GM12864 (cell line): ENCODE results near the gene TMEM74B.

Source experiments
- DNase-seq: peaks from one replicate; pipeline ENCODE4 v3.0.0-alpha.2; 2011; ENCODE audit warnings: low read depth
- H3K4me3 ChIP-seq: 2 replicates; pipeline ENCODE4 v1.5.1; 2011; ENCODE audit warnings: mild to moderate bottlenecking, low read depth, low read length, control low read depth
- CTCF ChIP-seq: IDR thresholded peaks from 2 replicates; pipeline ENCODE4 v1.5.1; 2011; ENCODE audit warnings: low read depth, mild to moderate bottlenecking, moderate library complexity, low read length, control low read depth, inconsistent platforms; ENCODE audit errors: missing control alignments

TMEM74B gene

GRCh38 chr20:1178103-1178502 is 6.7 kb downstream of the TMEM74B start:
- H3K4me3 ChIP-seq: no peak overlapping the region
- no peak for DNase-seq
- TF ChIP-seq CTCF: no peak

GRCh38 chr20:1177680-1178079 is 7.1 kb downstream of the TMEM74B start:
- TF ChIP-seq CTCF: no peak
- no peak overlapping the region for H3K4me3 ChIP-seq
- no peak for DNase-seq

- DNase-seq: no peak
- TF ChIP-seq CTCF: no peak
Measured at GRCh38 chr20:1174787-1175186, 10.0 kb downstream of the TMEM74B start.

GRCh38 chr20:1173698-1174097 is 11.1 kb downstream of the TMEM74B start:
- no peak for TF ChIP-seq CTCF
- DNase-seq: no peak
- H3K4me3 ChIP-seq: no peak overlapping the region

More at GRCh38 chr20:1174787-1175186, 10.0 kb downstream of the TMEM74B start:
- no peak overlapping the region for H3K4me3 ChIP-seq

- H3K4me3 ChIP-seq: no peak overlapping the region
- no peak for DNase-seq
- no peak for TF ChIP-seq CTCF
Measured at GRCh38 chr20:1171461-1172093, 13.2 kb downstream of the TMEM74B start.

- TF ChIP-seq CTCF: no peak
- no peak overlapping the region for H3K4me3 ChIP-seq
- no peak for DNase-seq
Measured at GRCh38 chr20:1169224-1169623, 15.6 kb downstream of the TMEM74B start.
